ENCODE measurements around the gene ORAI3. TPM values are rescaled to one million over a fixed set of nuclear protein-coding genes. Genes with fewer than 3 reads are reported as not detected.

ORAI3 gene
- polyA plus RNA-seq, 2 of the 4 experiments (the other 2 are of a cell fraction) = 10.5 to 14.1 TPM

- ChIA-PET POLR2A (no interaction called here), CTCF (interaction anchor here (0.7 to 7.8 kb wide), 4 partner anchors 116 to 480 kb away, joined by 3 to 97 read pairs (median 41); partner anchors contain the start of gene VKORC1)
- no peak overlapping the region for H3K27ac ChIP-seq
- H3K4me3 ChIP-seq = no peak overlapping the region
- no peak for TF ChIP-seq MAZ (IDR thresholded peaks at IDR 0.05; ENCODE audit: borderline replicate concordance, low read depth, low read length)
- TF ChIP-seq MAX (IDR thresholded peaks at IDR 0.05) = no peak
- TF ChIP-seq HDAC2 (IDR thresholded peaks at IDR 0.05) = no peak
- no peak for TF ChIP-seq E2F6 (IDR thresholded peaks at IDR 0.05; ENCODE audit: borderline replicate concordance, low read depth)
- TF ChIP-seq NPAS2 (CRISPR knock-in tag; IDR thresholded peaks at IDR 0.05; ENCODE audit: borderline replicate concordance) = no peak
- no peak for TF ChIP-seq EHMT2 (IDR thresholded peaks at IDR 0.05; ENCODE audit: low read depth)
- no peak for TF ChIP-seq CEBPB (IDR thresholded peaks at IDR 0.05)
- TF ChIP-seq USF2 (IDR thresholded peaks at IDR 0.05) = no peak
- no peak for TF ChIP-seq HOXB13 (CRISPR knock-in tag; IDR thresholded peaks at IDR 0.05; ENCODE audit: low read depth)
- no peak for TF ChIP-seq CBX2 (IDR thresholded peaks at IDR 0.05; ENCODE audit: borderline replicate concordance, low read depth)
- no peak for TF ChIP-seq RARB (CRISPR knock-in tag; IDR thresholded peaks at IDR 0.05)
- TF ChIP-seq NR3C1 (IDR thresholded peaks at IDR 0.05) = no peak
- no peak for TF ChIP-seq HES2 (IDR thresholded peaks at IDR 0.05)
- no peak for TF ChIP-seq JUN (IDR thresholded peaks at IDR 0.05)
- TF ChIP-seq ZC3H11A (IDR thresholded peaks at IDR 0.05) = no peak
- no peak for TF ChIP-seq FOSL2 (IDR thresholded peaks at IDR 0.05)
- no peak for TF ChIP-seq FOSL2 (CRISPR knock-in tag; IDR thresholded peaks at IDR 0.05)
- TF ChIP-seq KDM5A (IDR thresholded peaks at IDR 0.05) = no peak
- TF ChIP-seq JUNB (IDR thresholded peaks at IDR 0.05) = no peak
- TF ChIP-seq ESRRA (IDR thresholded peaks at IDR 0.05; ENCODE audit: borderline replicate concordance, low read length) = no peak
- TF ChIP-seq HMGXB4 (CRISPR knock-in tag; IDR thresholded peaks at IDR 0.05; ENCODE audit: borderline replicate concordance) = no peak
- FAIRE-seq = no peak
- H3K9me3 ChIP-seq = no peaks in the 10 kb centered on the region
- no peak for ATAC-seq
- no peak for DNase-seq (ENCODE audit: low read depth in 1 of 2, low spot score in 1 of 2)
- H3K4me1 ChIP-seq = peaks cover 12% of the 10 kb centered on the region
- 97% methylated on average over 14 of the region's 14 CpGs for WGBS (ENCODE audit: missing lambda C conversion rate)
- H3K4me2 ChIP-seq = no peak overlapping the region
These were observed 32.1 kb downstream of the ORAI3 start for GRCh38 chr16:30980959-30981358.

- ATAC-seq (no peak), DNase-seq (ENCODE audit: low read depth in 1 of 2, low spot score in 1 of 2) (no peak)
- POLR2A ChIA-PET = interaction anchor here (0.7 to 1.1 kb wide), 3 partner anchors 14 to 197 kb away, joined by 3 read pairs; partner anchors contain the start of gene FUS
These were observed 33.9 kb downstream of the ORAI3 start for GRCh38 chr16:30982548-30983288.

More at GRCh38 chr16:30982548-30983288, 33.9 kb downstream of the ORAI3 start:
- Histone ChIP-seq H3K4me1 (peaks cover 13% of the 10 kb centered on the region), H3K9me3 (no peaks in the 10 kb centered on the region), H3K4me2 (no peak overlapping the region), H3K27ac (no peak overlapping the region), H3K4me3 (no peak overlapping the region)
- FAIRE-seq = no peak
- no peak for TF ChIP-seq KDM5A (IDR thresholded peaks at IDR 0.05)
- TF ChIP-seq FOSL2 (IDR thresholded peaks at IDR 0.05) = no peak
- no peak for TF ChIP-seq FOSL2 (CRISPR knock-in tag; IDR thresholded peaks at IDR 0.05)
- TF ChIP-seq CBX2 (IDR thresholded peaks at IDR 0.05; ENCODE audit: borderline replicate concordance, low read depth) = no peak
- no peak for TF ChIP-seq HDAC2 (IDR thresholded peaks at IDR 0.05)
- no peak for TF ChIP-seq ELK1 (IDR thresholded peaks at IDR 0.05; ENCODE audit: low read depth, low read length)
- TF ChIP-seq KDM1A (IDR thresholded peaks at IDR 0.05; ENCODE audit: low read depth) = no peak
- CTCF ChIA-PET = interaction anchor here (0.7 to 7.8 kb wide), 11 partner anchors 13 to 886 kb away, joined by 3 to 97 read pairs (median 11); partner anchors contain the start of genes VKORC1, ZNF668 and ZNF843
- WGBS (ENCODE audit: missing lambda C conversion rate) = 86% methylated on average over 17 of the region's 17 CpGs
